Mammary microvascular endothelial cell (primary cell): Measurements from ENCODE around the gene ARMH1. TPM values are rescaled to one million over a fixed set of nuclear protein-coding genes. Genes with fewer than 3 reads are reported as not detected.

Experiments
- total RNA-seq: library from RNA; depleted of rRNA; stranded (reverse); fragments of >200 nt; gene quantifications from 2 replicates; pipeline ENCODE4 v1.2.3, GENCODE V29; 2015

The ARMH1 gene
- total RNA-seq, result not detected in 2 replicates

DNA sequence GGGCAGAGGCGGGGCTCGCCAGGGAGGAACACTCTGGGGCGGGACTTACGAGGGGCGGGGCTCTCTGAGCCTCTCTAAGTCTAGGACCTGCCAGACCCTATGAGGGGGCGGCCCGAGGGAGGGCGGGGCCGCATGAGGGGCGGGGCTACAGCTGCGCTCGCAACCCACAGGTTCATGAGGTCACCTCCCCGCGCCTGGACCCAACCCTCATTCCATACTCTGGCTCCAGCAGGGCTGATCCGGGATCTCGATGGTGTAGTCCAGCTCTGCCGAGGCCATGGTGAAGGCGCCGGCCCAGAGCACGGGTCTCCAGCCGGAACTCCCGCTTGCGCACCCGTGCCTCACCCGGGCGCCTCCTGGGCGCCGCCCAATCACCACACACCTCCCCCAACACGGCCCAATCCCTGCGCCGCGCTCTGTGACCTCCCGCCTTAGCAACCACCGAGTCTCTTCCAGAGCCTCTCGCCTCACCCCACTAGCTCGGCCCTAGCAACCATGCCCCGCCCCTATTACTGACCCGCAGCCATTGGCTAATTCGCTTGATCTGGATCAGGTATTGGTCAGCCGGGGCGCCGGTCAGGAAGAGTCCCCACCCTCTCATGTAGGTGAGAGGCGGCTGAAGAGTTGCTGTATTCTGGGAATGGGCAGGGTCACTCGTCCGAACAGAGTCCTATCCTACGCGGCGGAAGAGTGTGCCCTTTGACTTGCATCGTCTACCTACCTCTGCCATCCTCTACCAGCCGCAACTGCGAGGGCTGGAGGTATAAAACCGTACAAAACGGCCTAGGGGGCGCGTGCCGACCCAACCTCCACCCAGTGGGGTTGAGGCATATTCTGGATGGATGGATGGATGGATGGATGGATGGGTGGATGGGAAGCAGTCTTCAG is at the start of gene ARMH1, which contains the start of gene TMEM53:
TSS of gene ARMH1 (plus strand) at position 602 of the 888 bp plus-strand sequence. CDS start 14,984 bp downstream, outside the sequence.
TSS of gene TMEM53 (minus strand) at position 369 of the 888 bp plus-strand sequence. CDS start at position 279, 90 bp downstream.

DNA sequence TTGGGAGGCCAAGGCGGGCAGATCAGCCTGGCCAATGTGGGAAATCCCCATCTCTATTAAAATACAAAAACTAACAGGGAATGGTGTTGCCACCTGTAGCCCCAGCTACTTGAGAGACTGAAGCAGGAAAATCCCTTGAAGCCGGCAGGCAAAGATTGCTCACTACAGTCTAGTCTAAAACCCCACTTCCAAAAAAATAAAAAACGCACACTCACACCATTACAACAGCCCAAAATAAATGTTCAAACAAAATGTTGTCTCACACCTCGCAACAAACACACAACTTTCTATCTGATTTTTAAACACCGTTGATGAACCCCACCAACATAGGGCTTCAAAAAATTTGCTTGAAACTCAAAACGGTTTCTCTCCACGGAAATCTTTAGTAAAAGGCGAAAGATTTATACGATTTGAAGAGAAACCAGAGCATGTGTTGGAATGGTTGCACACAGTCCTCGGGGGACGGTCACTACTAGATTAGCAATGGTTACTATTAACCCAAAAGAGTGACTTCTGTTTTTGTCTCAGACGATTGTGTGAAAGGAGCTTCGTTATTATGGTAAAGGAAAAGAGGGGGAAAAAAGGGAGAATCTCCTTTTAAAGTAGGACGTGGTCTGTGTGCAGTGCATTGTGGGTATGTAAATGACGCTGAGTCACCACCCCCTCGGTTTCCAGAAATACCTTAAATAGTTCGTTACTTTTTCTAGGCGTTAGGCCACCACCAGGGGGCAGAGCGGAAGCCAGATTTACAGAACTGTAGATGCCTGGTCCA is 56.4 kb downstream of the ARMH1 start, which contains the start of gene RNU5D-1:
TSS of gene RNU5D-1 (minus strand) at position 430 of the 772 bp plus-strand sequence.

DNA sequence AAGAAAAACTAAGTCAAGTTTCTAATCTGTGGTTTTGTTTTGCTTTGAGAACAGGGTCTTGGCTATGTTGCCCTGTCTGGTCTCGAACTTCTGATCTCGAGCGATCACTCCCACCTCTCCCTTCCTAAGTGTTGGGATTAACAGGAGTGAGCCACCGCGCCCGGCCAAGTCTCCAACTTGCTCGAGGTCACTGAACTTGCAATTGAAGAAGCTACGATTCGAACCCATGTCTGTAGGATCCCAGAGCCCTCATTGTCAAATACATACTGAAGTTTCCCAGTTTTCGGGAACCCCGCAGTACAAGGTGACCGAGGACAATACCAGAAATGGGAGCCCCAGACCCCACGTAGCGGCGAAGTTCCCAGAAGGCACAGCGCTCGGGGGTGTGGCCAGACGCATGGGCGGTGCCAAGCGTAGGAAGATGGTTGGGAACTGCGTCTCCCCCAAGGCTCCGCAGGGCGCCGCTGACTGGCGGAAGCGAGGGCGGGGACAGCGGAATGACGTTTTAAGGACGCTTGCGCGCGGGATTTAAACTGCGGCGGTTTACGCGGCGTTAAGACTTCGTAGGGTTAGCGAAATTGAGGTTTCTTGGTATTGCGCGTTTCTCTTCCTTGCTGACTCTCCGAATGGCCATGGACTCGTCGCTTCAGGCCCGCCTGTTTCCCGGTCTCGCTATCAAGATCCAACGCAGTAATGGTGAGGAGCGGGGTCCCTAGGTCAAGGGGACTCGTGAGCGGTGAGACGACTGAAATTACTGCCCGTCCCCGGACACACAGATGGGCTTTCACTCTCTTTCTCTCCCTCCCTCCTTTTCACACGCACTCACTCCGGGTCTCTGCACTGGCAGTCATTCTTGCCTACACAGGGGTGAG is 65.0 kb downstream of the ARMH1 start, which contains the start of gene KIF2C:
TSS of gene KIF2C (plus strand) at position 531 of the 872 bp plus-strand sequence. CDS start at position 627, 96 bp downstream.

Other genes with a start within 250 kb of the ARMH1 start
- gene TMEM53, start 233 bp upstream of the ARMH1 start, total RNA-seq, result 4.8 and 6.6 TPM in 2 replicates
- gene RNU5D-1, start 56.5 kb downstream of the ARMH1 start, total RNA-seq, result not detected in 2 replicates
- 40.8 and 41.4 TPM in 2 replicates for gene KIF2C, start 65.1 kb downstream of the ARMH1 start, total RNA-seq
- 2,549 and 2,678 TPM in 2 replicates for gene RPS8, start 100.8 kb downstream of the ARMH1 start, total RNA-seq
- gene BEST4, start 113.5 kb downstream of the ARMH1 start, total RNA-seq, result not detected in 2 replicates
- 45.6 and 50.8 TPM in 2 replicates for gene PLK3, start 125.7 kb downstream of the ARMH1 start, total RNA-seq
- gene DYNLT4, start 132.6 kb downstream of the ARMH1 start, total RNA-seq, result not detected in 2 replicates
- 4.6 and 5.9 TPM in 2 replicates for gene BTBD19, start 133.8 kb downstream of the ARMH1 start, total RNA-seq
- 0.13 and 0.20 TPM in 2 replicates for gene PTCH2, start 168.5 kb downstream of the ARMH1 start, total RNA-seq